GM21529 (cell line): ENCODE results near the gene KMT2D.

ENCODE experiments used
- ATAC-seq: cut with Tn5 transposase; IDR thresholded peaks from one replicate; pipeline ENCODE4 v1.9.1; 2021; ENCODE audit not compliant: unreplicated experiment

KMT2D gene, protein sequence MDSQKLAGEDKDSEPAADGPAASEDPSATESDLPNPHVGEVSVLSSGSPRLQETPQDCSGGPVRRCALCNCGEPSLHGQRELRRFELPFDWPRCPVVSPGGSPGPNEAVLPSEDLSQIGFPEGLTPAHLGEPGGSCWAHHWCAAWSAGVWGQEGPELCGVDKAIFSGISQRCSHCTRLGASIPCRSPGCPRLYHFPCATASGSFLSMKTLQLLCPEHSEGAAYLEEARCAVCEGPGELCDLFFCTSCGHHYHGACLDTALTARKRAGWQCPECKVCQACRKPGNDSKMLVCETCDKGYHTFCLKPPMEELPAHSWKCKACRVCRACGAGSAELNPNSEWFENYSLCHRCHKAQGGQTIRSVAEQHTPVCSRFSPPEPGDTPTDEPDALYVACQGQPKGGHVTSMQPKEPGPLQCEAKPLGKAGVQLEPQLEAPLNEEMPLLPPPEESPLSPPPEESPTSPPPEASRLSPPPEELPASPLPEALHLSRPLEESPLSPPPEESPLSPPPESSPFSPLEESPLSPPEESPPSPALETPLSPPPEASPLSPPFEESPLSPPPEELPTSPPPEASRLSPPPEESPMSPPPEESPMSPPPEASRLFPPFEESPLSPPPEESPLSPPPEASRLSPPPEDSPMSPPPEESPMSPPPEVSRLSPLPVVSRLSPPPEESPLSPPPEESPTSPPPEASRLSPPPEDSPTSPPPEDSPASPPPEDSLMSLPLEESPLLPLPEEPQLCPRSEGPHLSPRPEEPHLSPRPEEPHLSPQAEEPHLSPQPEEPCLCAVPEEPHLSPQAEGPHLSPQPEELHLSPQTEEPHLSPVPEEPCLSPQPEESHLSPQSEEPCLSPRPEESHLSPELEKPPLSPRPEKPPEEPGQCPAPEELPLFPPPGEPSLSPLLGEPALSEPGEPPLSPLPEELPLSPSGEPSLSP (N-terminal part only)

DNA sequence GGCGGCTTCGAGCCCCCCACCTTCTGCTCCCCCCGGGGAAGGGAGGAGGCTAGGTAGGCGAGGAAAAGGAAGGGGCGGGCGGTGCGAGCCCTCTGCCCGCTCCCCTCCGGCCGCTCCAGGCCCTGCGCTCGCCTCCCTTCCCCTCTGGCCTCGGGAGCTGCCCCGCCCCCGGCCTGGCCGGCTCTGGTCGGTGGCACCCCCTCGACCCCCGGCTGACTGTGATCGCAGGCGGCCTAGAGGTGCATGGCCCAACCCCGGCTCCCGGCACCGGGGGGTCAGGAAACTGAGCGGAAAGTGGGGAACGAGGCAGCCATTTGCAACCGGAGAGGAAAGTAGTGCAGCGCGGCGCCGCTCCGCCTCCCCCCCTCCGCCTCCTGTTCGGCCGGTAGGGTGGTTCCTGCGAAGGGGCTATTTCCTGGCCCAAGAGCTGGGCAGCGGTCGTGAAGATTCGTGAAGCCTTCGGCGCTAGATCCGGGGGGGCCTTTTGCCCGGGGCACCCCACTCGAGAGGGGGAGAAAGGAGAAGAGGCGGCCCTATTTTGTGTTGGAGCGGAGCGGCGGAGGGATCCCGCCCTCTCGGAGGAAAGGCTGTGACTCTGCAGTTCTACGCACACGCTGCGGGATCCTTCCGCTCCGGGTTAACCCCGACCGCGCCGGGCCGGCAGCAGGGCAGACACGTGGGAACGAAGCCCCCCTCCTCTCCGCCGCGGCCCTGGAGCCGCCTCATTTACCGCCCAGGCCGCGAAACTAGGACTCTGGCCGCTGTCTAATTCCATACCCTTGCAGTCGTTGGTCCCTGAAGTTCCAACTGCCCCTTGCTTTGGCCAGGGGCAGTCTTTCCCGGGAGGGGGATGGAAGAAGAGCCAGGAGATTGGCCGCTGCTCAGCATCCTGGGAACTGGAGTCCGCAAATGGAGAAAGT lies at the start of gene KMT2D:
Gene KMT2D, minus strand, starts transcription at position 558 of the 920 bp plus-strand sequence. CDS start 5,470 bp downstream, outside the sequence.
- ATAC-seq = peak; percentile 52

GRCh38 chr12:49109641-49110463 lies 49.3 kb upstream of the KMT2D start:
- no peak for ATAC-seq

- no peak for ATAC-seq
Measured at GRCh38 chr12:49108958-49109404, 48.4 kb upstream of the KMT2D start.

- ATAC-seq = no peak
Measured at GRCh38 chr12:49105504-49106084, 45.0 kb upstream of the KMT2D start.

DNA sequence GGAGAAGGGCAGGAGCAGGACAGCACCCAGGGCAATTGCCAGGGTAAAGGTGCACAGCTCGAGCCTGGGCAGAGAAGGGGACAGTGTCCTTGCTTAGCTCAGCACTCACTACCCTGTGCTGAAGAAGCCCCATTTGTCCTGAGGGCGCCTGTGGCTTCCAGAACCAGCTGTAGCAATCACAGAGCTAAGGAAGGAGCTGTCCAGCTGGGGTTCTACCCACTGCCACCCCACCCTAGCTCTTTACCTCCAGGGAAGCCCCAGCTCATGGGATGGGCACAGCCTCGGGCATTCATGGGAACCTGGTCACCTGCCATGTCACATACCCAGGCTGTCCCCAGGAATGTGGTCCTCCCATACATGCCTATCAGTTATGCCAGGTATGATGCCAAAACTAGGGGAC lies 44.2 kb upstream of the KMT2D start:
- ATAC-seq = no peak

DNA sequence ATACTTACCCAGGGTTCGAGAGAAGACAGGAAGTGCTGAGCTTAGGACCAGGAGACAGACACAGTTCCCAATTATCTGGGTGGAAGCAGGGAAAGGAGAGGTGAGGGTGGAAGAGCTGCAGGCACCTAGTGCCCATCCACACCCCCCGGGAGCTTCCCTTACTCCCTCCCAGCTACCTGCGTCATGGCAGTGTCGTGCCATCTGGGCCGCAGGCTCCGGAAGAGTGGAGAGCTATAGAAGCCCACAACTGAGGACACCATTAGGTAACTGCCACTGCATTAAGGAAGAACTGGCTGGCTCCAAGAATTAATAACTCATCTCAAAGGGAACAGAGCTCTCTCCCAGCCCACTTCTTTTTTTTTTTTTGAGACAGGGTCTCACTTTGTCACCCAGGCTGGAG lies 39.8 kb upstream of the KMT2D start:
- no peak for ATAC-seq

DNA sequence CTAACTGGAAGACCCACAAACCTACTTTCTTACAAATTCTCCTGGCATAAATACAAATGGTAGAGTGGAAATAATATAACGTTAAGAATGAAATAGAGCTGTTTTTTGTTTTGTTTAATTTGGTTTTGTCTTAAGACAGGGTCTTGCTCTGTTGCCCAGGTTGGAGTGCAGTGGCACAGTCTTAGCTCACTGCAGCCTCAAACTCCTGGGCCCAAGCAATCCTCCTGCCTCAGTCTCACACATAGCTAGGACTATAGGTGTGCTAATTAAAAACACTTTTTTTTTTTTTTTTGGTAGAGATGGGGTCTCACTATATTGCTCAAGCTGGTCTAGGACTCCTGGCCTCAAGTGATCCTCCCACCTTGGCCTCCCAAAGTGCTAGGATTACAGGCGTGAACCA lies 38.1 kb upstream of the KMT2D start:
- no peak for ATAC-seq

DNA sequence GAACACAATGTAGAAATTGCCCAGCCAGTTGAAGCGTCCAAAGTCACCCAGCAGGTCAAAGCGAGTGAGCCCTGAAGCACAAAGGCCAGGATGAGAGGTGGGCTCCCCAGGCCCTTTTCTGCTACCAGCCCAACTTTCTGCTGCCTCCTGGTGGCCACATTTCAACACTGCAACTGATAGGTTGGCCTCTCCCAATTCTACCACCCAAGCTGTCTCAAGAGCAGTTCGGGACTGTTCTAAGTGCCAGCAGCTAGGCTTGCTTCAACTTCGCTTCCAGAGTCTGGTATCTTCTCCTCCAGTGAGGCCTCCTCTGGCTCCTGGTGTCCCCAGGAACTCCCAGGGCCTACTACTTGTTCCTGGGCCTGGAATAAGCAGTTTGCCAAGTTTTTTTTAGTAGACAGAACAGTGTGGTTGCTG lies 37.4 kb upstream of the KMT2D start:
- no peak for ATAC-seq

- no peak for ATAC-seq
Measured at GRCh38 chr12:49097381-49097780, 36.8 kb upstream of the KMT2D start.

GRCh38 chr12:49094975-49095365 lies 34.4 kb upstream of the KMT2D start:
- ATAC-seq = no peak

DNA sequence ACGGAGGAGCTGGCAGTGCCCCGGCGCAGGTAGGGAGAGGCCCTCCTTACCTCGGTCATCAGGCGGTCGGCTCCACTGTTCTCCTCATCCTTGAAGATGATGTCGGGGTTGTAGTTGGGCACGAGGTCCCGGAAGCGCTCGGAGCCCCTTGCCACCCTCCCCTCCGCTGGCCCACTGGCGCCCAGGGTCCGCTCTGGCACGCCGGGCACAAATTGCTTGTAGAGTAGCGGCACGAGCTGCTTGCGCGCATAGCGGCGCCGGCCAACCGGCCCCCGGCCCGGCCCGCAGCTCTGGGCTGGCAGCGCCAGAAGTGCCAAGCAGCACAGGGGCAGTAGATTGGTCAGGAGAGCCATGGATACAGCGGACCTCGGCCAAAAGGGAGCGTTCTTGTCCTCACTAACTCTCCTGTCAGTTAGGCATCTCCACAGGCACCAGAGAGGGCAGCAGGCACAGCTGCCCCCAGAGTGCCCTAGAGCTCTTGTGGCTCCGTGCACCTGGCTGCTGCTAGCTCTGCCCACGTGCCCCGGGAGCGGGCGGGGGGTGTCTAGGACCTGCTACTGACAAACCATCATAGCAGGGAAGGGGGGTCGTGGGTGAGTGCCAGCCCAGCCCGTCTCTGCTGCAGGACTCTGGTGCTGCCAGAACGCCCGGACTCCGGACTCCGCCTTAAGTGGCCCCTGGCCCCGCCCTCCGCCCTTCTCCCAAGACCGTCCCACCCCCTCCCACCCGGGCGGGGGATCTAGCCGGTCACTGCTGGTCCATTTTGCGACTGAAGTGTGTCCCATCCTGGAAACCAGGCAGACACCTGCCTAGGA lies 33.8 kb upstream of the KMT2D start, which contains the start of gene DHH:
Gene DHH, minus strand, starts transcription at position 642 of the 815 bp plus-strand sequence. Its CDS starts 289 bp downstream, at position 353.
- ATAC-seq = no peak

- no peak for ATAC-seq
Measured at GRCh38 chr12:49093792-49094159, 33.2 kb upstream of the KMT2D start.

DNA sequence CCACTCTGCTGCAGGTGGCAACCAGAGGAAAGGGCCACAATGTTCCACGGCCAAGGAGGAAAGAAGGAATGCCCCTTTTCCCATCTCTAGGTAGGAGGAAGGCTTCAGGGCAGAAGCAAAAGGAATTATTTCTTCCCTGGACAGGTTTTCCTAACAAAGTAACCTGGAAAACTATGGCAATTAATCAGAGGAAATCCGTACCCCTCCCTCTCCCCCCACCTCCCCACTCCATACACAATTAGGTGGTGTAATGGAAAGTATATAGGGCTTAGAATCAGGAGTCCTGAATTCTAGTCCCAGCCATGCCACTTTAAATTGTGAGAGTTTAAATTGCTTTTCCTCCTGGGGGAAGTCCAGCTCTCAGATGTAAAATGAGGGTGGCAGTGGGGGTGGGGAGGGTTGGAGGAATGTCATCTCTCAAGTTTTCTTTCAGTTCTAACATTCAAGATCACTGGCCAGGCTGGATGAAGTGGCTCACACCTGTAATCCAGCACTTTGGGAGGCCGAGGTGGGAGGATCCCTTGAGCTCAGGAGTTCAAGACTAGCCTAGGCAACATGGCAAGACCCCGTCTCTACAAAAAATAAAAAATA lies 32.3 kb upstream of the KMT2D start:
- ATAC-seq = no peak

- ATAC-seq = no peak
Measured at GRCh38 chr12:49092086-49092815, 31.7 kb upstream of the KMT2D start.

GRCh38 chr12:49091836-49092085 lies 31.2 kb upstream of the KMT2D start:
- ATAC-seq = no peak

- ATAC-seq = no peak
Measured at GRCh38 chr12:49091056-49091835, 30.7 kb upstream of the KMT2D start.
